ENCODE data around the gene MLYCD.

- TF ChIP-seq PRDM10 (tag by site-specific recombination; IDR thresholded peaks at IDR 0.05) (no peak), ZNF155 (tag by site-specific recombination; IDR thresholded peaks at IDR 0.05) (no peak), ZNF169 (tag by site-specific recombination; IDR thresholded peaks at IDR 0.05) (no peak), ZNF776 (tag by site-specific recombination; IDR thresholded peaks at IDR 0.05; ENCODE audit: borderline replicate concordance) (no peak), CTCF (tag by site-specific recombination; IDR thresholded peaks at IDR 0.05) (no peak), ZNF140 (tag by site-specific recombination; IDR thresholded peaks at IDR 0.05) (no peak), YY1 (tag by site-specific recombination; IDR thresholded peaks at IDR 0.05) (no peak), REST (tag by site-specific recombination; IDR thresholded peaks at IDR 0.05) (no peak), KLF1 (tag by site-specific recombination; IDR thresholded peaks at IDR 0.05) (no peak)
These were observed 76.8 kb downstream of the MLYCD start for GRCh38 chr16:83975590-83976260.

Data from HEK293 (cell line).